GM21390 (cell line): ENCODE measurements around the gene SLC7A4.
A peak's percentile ranks its signal among the peaks of the same experiment; 100 is the strongest.

Experiments
- ATAC-seq: cut with Tn5 transposase; IDR thresholded peaks from one replicate; pipeline ENCODE4 v1.9.1; 2021; ENCODE audit not compliant: unreplicated experiment

The SLC7A4 gene

GRCh38 chr22:20989323-20990138, 42.8 kb downstream of the SLC7A4 start:
- no peak for ATAC-seq

- ATAC-seq = no peak
Observed at GRCh38 chr22:20988573-20989322, 43.6 kb downstream of the SLC7A4 start.

DNA sequence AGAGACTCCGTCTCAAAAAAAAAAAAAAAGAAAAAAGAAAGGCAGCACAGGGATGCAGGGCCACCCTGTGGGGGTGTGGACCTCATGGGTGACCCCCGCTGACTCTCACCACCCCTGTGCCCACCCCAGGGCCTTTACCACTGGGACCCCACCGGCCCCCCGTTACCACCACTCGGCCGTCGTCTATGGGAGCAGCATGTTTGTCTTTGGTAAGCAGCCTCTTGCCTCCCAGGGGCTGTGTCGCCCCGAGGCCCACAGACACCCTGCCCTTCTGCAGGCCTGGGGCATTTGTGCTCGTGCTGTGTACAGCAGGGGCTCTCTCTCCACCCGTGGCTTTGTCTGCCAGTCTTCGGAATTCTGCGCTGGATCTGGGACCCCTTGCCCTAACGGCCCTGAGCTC, 45.0 kb downstream of the SLC7A4 start:
- ATAC-seq = no peak

DNA sequence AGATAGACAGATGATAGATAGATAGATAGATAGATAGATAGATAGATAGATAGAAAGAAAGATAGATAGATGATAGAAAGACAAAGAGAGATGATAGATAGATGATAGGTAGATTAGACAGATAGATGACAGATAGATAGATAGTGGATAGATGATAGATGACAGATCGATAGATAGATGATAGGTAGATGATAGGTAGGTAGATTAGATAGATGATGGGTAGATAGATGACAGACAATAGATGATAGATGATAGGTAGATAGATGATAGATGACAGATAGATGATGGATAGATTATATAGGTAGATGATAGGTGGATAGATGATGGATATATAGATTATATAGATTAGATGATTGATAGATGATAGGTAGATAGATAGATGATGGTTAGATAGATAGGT, 46.0 kb downstream of the SLC7A4 start:
- no peak for ATAC-seq

- no peak for ATAC-seq
Observed at GRCh38 chr22:20985720-20986119, 46.6 kb downstream of the SLC7A4 start.

DNA sequence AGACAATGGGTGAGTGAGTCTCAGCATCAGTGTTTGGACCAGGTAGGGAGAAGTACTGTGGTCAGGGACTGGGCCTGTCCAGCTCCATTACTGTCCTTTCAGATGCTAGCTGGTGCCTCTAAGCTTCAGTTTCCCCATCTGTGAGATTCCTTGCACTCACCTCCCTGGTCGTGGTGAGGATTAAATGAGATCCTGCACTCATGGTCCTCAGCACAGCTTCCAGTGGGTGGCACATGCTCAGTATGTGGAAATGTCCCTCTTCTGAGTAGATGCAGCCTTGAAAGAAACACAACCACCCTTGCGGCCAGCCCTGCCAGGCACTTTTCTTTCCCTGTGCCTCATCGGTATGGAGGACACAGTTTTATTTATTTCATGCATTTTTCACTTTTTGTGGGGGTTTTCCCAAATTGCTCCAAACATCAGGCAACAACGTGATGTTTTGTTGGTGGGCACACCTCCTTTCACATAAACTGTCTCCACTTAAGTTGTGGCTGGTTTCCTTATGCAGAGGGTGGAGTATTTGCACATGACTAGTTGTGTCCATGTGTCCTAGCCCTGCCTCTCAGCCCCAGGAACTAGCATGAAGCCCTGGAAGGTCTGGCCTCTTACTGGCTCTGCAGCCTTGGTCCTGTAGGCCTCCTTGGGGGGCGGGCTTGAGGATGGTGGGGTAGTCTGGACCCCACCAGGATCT, 49.1 kb downstream of the SLC7A4 start:
- no peak for ATAC-seq

GRCh38 chr22:20982563-20982882, 49.8 kb downstream of the SLC7A4 start:
- ATAC-seq = no peak

DNA sequence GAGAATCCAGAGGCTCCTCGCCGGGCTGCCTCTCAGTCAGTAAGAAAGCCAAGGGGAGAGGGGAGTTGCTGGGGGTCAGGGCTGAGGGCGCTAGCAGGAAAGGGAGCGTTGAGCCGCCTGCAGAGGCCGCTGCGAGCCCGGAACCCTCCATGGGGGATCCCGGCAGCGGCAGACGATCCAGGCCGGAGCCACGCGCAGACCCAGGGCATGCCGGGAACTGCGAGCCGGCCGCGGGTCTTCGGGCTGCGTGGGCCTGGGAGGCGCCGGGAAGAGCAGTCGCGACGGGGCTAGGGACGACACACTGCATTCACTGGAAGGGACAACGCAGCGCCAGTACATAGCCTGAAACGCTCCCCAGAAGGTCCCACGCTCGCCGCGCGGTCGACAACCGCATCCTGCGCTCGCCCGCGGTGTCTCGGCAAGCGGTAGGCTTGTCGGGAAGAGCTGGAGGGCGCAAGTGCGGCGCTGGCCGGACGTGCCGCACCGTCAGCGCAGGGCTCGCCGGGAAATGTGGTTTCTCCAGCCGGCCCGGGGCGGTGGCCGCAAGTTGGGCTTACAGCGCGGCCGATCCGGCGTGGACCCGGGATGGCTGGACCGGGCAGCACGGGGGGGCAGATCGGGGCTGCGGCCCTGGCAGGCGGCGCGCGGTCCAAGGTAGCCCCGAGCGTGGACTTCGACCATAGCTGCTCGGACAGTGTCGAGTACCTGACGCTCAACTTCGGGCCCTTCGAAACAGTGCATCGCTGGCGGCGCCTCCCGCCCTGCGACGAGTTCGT, 50.4 kb downstream of the SLC7A4 start, which contains the start of gene LZTR1:
Gene LZTR1 (plus strand): TSS at position 511 of the 776 bp plus-strand sequence. CDS start 75 bp downstream, at position 586.
- peak; percentile 83 for ATAC-seq

DNA sequence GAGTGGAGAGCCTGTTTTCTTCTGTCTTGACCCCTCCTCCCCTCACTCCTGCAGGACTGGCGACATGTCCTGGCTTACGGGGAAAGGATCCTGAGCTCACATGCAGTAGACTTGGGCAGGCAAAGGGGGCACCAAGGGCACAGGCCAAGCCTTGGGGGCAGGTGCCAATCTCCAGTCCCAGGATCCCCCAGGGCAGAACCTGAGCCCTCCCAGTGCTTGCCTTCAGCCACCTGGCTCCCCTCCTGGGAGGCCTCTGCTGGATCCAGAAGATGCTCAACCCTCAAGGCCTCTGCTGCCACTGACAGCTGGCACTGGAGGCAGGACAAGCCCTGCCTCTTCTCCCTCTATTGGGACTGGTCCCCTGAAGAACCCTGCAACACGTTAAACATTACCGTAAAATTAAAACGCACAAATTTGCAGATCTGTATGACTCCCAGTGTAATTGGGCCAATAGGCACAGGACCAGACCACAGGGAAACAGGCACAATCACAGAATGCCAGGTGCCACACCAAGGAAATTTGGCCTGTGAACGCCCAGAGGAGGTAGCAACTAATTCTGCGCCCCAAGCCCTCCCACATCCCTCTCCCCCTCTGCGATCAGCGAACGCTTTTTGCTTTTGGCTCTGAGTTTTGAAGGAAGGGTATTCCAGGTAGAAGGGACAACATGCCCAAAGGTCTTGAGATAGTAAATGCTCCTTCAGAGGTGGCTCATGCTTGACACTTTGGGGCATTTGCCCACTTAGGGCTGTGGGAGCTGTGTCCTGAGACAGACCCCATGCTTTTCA, 51.2 kb downstream of the SLC7A4 start:
- no peak for ATAC-seq

GRCh38 chr22:20980523-20980922, 51.8 kb downstream of the SLC7A4 start:
- no peak for ATAC-seq

DNA sequence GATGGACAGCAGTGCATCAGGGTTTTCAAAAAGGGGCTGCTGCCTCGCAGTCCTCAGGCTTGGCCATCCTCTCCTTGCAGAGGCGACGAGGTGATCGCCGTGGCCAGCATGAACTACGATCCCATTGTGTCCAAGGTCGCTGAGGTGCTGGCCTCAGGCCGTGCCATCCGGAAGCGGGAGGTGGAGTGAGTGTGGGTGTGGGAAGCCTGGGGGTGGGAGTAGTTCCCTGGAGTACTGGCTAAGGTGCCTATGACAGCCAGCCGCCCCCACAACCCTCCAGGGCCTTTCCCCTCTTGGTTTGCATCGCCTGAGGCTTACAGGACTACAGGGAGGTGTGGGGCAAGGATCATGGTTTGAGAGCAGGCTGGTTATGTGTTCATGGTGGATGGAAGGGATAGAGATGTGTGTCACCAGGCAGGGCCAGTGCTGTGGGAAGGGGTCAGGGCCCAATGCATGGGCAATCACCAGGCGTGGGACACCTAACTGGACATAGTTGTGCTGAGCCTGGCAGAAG, 52.4 kb downstream of the SLC7A4 start:
- no peak for ATAC-seq

- ATAC-seq = no peak
Observed at GRCh38 chr22:20979243-20979809, 53.0 kb downstream of the SLC7A4 start.
